UCSD-AML1 (cell line): ENCODE data around the gene LBR.
A peak's percentile ranks its signal among the peaks of the same experiment; 100 is the strongest.

Source experiments
- DNase-seq: peaks from one replicate; lab custom pipeline; 2025; ENCODE audit not compliant: unreplicated experiment; lab: John Stamatoyannopoulos, UW

Gene LBR

DNA sequence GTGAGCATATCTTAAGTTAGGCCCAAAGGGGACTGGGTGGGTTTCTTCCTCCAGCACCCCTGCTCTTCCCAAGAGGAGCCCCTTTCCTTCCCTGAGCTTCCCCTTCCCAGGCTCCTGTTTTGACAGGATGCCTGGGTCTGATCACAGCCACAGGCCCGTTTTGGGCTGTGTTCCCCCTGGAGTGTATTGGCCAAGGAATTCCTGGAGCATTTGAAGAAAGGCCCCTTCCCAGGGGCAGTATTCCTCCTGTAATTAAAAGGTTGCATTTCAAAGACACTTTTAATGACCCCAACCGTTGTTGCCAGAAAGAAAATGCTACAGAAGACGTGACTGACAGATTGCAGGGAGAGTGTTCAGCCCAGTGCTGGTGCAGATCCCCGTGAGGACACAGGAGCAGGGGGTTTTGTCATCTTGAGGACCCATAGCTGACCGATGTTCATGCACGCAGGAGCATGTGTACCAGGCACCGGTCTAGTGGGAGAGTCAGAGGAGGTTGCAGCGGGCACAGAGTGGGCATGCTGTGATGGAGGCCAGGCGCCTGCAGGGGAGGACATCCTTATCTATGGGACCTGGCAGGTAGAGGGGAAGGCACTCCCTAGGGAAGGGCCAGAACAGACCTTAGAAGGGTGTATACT lies 19.3 kb upstream of the LBR start:
- no peak for DNase-seq

DNA sequence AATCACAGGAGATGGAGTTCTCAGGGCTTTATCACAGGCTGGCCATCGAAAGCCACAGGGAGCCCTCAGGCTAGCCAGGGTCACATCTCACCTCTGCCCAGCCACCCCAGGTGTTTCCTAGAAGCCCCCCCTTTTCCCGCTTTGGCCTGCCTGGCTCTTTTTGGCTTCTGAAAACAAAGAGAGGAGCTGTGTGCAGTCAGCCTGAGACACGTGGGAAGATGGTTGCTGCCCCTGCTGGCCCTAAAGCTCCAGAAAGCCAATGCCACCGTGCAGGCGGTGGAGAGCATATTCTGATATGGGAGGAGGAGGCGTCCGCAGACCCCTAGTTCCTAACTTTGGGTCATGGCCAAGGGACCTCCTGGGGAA lies 18.7 kb upstream of the LBR start:
- no peak for DNase-seq

DNA sequence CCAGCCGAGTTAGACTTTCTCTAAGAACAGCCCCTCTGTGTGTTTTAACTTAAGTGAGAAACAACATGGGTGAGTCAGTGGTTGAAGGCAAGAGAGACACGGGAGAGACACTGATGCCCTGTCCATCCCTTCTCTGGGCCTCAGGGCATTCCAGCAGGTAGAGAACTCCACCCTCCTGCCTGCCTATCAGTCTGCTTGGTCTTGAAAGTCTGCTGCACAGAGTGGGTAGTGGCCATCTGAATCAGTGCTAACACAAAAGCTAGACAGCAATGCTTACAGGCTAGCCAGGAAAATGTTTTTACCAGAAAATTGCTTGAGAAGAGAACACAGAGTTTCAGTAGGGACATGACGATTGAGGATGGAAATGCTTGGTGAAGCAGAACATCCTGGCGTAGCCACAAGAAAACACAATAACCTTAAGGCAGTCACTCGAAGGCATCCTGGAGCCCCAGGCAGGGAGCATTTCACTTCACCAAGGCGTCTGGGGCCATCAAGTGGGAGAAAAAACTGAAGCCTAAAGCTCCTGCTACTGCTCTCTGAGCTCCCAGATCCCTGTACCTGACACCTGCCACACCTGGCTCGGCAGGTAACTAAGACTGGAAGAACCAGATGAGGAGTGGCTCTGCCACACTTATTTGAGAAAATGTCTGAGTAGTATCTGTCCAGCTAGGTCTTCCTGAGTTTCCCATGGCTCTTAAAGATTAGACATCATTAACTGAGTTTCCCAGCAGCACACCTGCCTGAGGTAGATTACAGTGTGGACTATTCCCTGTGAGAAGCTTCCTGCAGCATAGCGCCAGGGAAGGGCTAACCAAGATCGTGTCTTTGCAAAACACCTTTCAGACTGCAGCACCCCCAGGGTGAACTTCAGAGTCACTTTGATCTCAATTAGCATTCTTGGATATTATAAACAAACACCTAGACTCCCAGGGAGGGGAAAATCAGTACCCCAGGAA lies 18.1 kb upstream of the LBR start:
- DNase-seq = no peak

DNA sequence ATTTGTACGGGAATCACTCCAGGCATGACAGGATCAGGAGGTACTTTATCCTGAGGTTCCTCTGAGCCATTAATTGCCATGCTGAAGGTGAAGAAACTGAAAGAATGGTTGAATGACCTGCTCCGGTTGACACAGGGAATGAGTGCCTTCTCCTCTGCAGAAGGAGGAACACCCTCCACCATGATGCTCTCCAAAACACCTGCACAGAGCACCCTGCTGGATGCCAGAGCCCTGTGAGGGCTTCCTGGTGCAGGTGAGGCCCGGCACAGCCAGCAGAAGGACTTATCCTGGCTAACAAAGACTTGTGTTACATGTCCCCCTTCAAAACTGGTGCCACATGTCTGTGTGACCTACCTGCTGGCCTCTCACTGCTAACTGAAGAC lies 14.3 kb upstream of the LBR start:
- DNase-seq = no peak

DNA sequence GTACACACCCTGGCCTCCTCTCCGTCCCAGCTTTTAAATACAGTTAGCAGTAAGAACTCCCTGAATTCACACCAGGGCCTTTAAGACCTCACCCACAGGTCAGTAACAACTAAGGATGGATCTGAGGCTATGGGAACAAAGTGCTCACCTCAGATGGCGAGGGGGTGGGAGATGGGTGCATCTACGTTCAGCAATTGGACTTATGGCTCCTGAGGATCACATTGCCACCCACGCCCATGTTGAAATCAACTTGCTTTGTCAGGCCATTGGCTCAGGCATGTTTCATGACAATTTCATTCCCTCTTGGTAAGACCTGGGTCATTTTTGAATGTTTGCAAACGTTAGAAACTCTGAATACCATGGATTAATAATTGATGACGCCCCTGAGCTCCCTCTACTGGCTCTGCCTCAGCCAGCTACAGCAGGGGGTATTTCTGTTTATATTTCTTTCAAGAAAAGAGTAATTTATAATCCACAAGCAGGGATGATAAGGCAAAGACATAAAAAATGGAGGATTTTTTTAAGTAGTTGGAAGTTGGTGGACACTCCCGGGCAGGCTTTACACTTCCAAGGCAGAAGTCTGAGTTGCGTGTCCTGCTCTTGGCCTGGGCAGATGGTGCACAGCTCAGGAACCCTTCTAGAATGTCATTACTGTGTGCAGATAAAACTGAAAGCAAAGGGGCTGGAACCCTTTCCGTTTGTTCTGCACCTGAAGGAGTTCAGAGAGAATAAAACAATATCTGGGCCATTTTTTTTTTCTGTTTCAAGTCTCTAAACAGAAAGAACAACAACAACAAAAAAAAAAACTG lies 13.7 kb upstream of the LBR start:
- DNase-seq = no peak

DNA sequence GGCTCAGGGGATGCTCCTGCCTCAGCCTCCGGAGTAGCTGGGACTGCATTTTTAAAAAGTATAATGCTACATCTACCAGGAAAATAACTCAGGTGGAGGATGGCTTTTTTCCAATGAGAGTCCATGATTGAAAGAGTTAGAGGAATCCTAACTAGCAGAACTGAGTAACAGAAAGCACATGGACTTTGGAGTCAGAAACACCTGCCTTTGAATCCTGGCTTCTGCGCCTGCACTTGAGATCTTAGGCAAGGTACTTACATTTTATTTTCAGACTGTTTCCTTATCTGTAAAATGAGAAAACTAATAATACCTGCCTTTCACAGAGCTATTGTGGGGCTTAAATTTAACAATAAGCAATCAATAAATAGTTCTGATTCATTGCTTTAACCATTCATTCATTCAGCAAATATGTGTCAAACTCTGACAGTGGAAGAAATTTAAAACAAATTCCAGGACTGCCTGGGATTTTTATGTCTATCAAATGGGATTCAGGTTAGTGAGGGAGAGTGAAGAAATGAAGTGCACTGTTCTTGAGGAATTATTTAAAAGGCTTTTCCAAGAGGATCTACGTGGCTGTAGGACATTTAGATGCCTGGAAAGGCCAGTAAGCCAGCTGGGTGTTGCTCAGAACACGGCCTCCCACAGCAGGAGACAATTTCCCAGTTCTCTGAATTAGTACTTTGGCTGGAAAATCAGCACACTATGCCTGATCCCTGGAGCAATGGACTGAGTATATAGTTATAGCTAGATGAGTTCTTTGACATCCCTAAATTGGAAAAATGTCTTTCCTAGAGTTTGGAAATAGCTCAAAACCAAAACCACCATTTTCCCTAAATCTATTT lies 12.8 kb upstream of the LBR start:
- DNase-seq = no peak

DNA sequence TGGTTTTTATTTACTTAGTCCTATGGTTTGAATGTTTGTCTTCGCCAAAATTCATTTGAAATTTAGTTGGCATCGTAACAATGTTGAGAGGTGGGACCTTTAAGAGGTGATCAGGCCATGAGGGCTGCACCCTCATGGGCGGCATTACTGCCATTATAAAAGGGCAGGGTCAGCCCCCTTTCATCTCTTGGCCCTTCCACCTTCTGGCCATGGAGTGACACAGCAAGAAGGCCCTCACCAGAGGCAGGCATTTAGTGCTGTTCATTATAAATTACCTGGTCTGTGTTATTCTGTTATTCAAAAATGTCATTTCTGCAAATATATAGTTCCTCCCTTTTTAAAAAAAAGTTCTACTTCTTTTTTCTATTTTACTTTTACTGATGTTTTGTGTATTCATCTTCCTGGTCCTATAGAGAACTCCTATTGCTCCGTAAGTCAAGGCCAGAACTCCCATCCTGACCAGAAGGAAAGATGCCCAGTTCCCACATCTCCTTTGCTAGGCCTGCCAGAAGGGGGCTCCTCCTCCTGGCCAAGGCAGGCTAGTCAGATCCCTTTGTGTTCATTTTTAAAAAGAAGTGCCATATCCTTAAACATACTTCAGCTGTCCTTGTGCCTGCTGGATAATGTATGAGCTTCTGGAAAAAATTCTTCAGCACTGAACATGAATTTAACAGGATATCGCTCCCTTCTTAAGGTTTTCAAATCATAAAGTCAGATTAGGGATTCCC lies 10.0 kb upstream of the LBR start:
- no peak for DNase-seq

DNA sequence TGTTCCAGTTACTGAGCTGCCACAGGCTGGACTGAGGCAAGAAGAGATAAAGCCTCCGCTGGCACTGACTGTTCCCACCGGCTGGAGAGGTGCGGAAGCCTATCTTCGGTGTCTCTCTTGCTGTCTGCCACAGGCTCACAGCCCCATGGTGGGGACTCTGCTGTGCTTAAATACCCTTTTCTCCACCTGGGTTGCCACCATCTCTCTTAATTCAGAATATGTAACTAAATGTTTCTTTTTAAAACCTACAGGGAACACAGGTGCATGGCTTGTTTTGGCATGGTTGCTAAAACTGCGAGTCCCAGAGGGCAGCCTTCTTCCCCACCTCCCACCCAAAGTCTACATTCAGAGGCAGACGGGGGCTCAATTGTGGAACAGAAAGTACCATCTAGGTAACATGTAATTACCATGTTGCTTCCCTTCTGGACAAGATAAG lies 8.1 kb upstream of the LBR start:
- no peak for DNase-seq

DNA sequence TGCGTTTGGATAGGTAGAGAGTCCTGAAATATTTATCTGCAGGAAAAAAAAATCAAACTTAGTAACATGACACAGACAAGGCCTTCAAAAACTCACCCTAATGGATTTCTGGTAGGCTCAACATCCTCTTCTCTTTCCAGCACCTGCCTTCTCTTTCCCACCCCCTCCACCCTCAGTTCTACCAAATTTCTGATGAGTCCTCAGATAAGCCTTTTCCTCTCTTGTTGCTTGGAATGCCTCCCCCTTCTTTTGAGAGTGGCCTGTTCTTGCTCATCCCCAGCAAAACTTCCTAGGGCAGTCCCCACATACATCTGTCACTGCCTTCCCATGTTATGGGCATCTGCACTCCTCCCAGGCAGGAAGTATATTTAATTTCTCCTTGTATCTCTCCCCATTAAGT lies 7.6 kb upstream of the LBR start:
- no peak for DNase-seq

DNA sequence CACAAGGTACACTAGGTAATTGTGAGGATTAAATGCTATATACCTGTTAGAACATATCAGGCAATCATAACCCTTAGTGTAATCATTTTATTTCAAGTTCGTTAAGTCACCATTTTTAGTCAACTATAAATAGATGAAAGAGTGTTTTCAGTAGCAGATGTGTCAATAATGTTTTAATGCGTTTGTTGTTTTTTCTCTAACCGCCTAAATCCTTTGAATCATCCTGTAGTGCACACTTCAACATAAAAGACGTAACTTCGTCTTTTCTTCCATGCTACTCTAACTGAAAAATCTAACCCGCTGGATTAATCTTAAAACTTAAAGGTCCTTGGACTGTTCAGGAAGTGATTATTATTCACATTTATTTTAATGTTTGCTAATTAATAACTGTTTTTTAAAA lies 7.2 kb upstream of the LBR start:
- no peak for DNase-seq

DNA sequence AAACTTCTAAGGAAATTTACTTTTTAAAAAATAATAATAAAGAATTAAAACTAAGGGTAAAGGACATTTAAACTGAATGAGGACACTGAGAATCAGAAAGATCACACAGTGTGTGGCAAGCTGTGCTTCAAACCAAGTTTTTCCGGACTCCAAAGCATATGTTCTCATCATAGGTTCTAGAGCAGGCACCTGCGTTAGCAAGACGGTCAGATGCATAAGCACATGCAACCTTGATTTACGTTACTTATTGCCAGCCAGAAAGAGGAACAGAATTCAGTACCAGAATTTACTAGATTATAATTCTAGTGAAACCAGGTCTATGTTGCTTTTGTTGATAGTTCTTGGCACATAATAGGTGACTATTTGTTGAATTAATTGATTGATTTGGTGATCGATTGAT lies 6.2 kb upstream of the LBR start:
- no peak for DNase-seq

DNA sequence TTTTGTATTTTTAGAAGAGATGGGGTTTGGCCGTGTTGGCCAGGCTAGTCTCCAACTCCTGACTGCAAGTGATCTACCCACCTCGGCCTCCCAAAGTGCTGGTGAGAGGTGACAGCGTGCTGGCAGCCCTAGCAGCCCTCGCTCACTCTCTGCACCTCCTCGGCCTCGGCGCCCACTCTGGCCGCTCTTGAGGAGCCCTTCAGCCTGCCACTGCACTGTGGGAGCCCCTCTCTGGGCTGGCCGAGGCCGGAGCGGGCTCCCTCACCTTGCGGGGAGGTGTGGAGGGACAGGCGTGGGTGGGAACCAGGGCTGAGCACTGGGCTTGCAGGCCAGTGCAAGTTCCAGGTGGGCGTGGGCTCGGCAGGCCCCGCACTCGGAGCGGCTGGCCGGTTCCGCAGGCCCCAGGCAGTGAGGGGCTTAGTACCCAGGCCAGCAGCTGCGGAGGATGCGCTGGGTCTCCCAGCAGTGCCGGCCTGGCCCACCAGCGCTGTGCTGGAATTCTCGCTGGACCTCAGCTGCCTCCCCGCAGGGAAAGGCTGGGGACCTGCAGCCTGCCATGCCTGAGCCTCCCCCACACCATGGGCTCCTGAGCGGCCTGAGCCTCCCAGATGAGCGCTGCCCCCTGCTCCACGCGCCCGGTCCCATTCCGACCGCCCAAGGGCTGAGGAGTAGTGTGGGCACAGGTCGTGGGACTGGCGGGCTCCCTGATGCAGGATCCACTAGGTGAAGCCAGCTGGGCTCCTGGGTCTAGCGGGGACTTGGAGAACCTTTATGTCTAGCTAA lies 3.4 kb upstream of the LBR start:
- DNase-seq = no peak

DNA sequence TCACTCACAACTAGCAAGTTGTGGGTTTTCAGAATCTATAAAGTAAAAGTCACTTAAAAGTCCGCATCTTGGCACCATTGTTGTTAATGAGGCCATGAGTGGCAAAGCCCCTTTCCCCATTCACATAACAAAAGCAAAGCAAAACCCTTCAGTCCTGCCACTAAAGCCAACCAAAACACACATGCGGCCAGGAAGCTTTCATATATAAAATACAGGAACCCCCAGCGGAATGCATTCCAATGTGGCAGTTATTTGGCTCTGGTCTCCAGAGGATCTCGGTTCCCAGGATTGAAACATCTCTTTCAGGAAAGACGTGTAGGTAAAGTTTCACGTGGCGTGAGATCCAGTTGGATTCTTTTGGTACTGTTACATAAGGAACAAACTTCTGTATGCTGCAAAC lies 2.5 kb upstream of the LBR start:
- DNase-seq = no peak

DNA sequence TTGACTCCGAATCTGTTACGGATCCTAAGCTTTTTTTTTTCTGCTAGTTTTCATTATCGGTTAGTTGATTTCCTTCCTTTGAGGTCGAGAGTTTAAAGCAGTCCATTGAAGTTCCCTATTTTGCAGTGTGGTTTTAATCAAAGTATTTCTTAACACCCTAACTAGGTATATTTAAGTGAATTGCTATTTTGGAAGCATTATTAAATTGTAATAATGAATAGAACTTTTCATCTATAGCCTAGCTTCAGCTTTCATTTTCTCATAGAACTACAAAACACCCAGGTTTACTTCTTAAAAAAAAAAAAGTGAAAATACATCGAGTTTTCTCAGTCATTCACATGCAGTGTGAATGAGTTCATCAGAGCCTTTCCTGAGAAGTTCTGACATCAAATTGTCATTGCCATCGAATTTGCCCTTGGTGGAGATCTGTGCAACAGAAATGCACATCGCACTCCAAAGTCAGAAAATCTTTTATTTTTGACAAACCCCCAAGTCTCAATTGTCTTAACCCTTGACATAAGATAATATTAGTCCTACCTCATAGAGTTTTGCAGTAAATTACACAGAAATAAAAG lies 1.1 kb upstream of the LBR start:
- DNase-seq = no peak

DNA sequence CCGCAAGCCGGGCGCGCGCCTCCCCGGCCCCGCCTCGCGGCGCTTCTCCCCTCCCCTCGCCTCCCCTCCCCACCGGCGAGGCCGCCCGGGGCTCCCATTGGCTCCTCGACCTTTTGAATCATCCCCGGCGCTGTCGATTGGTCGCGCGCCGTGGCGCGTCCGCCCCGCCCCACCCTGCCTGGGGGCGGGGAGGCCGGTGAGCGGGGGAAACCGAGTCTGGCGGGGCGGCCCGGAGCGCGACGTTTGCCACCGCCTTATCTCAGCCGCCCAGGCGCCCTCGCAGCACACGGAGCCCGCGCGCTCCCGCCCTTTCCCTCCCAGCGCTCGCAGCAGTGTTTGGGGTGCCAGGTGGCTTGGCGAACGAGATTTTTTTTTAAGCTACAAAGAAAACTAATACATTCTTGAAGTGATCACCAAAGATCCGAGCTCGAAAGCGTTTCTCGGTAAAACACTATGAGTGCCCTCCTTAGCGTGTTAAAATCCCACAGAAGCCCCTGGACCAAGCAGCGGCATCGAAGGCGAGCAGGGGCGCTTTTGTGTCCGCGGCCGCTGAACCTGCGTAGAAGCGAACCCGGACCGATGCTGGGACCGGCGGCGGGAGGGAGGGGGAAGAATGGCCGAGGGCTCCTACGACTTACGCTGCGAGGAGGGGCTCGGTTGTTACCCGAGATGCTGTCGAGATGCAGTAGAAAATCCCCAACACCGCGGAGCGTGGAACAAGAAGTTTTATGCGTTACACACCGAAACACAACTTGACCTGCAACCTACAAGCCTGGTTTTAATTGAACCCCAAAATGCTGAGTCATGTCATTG lies 436 bp upstream of the LBR start:
- peak; percentile 89 for DNase-seq

DNA sequence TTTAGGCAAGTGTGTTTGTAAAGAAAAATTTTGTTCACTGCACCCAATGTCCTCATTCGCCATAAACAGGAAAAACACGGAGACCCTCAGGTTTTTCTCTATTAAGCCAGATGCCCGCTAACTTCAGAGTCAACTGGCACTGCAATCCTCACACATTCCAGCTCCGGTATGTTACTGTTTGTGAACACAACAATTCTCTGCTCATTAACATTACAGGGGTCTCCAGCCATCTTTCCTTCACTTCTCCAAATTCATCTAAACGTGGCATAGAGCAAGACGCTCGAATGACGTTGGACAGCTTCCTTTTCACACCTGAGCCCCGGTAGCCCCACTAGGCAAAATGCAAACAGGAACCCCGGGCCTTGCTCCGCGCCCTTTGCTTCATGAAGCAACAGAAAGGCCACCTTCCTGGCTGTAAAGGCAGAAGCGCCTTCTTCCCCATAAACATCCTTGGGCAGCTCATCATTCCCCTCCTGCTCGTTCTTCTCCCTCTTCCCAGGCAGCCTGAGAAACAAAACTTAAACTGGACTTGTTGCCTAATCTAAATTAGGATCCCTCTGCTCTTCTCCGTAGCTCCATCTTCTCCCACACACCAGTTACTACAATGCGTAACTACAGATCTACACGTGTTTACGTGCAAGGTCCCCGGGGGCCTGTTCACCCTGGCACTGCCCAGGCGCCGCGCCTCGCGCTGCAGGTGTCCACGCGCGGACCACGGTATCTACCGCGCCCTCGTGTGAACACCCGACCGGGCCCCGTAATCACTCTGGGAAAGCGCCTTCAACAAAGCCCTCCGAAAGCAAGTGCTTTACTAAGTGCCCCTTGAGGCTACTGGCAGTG lies 1.2 kb downstream of the LBR start:
- peak; percentile 40 for DNase-seq

DNA sequence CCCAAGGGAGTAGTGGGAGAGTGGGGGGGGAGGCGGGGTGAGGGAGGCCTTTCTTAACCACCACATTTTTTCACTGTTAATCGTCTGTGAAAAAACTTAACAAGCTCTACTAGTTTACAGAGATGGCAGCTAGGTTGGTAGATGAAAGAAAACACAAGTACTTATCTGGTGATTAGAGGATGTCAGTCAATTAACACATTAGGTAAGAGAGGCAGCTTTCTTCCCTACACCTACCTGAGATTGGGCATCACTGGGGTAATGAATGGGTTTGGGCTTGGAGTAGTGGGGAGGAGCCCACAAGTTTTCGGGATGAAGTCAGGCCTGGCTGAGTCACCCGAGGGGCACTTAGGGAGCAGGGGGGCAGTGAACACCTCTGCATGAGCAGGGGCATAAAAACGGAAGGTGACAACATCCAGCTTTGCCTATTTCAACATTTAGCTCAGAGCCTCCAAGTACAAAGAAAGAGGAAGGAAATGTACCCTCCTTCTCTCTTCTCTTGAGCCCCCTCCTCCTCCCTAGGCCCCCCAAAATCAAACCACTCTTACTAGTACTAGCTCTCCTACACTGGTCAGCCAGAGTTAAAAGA lies 2.5 kb downstream of the LBR start:
- DNase-seq = no peak
